HG03025 (cell line): Measurements from ENCODE around the gene IFT27.

Experiments used
- ATAC-seq: cut with Tn5 transposase; IDR thresholded peaks from one replicate; pipeline ENCODE4 v1.9.1; 2021; ENCODE audit warnings: mild to moderate bottlenecking, moderate library complexity; ENCODE audit not compliant: unreplicated experiment, low FRiP score

The IFT27 gene

DNA sequence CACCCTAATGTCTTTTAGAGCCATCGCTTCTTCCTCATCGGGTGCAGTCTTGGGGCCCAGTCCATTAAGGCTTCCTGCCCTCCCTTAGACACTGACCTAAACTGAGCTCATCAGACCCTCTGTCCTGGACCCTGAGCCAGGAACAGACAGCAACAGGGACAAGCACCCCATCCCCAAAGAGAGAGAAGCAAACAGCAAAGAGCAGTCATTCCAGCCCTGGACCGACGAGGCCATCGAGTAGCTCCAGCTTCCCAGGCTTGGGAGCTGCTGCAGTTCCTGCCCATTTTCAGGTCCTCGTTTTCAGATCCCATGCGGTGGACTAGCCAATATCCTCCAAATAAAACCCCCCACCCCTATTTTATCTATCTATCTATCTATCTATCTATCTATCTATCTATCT, 46.6 kb downstream of the IFT27 start:
- ATAC-seq = no peak

DNA sequence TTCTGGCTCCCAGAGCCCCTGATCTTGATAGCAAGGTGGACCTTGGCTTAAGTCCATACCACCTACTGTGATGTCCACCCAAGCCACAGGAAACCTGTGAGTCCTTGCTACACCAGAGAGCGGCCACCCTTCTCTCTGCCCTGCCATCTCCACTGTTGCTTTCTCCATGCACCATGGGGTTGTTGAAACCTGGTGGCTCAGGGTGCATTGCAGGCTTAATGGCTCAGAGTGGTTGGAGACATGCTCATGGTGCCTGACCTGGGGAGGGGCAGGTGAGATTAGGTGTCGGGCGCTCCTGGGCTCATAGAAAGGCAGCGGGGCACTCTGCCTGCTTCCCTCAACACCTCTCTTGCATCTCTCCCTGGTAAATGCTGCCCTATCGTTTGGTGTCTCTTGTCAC, 47.4 kb downstream of the IFT27 start:
- ATAC-seq = no peak

DNA sequence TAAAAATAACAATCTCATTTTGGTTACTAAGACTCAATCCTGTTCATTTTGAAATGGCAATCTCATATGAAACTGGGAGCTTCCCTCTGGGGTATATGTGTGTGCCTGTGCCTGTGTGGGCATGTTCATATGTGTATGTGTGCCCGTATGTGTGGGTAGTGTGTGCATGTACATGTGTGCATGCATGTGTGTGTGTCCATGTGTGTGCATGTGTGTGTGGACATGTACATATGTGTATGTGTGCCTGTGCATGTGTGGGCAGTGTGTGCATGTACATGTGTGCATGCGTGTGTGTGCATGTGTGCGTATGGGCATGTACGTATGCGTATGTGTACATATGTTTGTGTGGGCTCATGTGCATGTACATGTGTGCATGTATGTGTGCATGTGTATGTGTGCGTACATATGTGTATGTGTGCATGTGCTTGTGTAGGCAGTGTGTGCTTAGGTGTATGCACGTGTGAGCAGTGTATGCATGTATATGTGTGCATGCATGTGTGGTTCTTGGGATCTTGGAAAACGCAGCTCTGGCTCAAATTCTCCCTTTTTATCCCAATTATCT, 47.9 kb downstream of the IFT27 start:
- ATAC-seq = no peak

DNA sequence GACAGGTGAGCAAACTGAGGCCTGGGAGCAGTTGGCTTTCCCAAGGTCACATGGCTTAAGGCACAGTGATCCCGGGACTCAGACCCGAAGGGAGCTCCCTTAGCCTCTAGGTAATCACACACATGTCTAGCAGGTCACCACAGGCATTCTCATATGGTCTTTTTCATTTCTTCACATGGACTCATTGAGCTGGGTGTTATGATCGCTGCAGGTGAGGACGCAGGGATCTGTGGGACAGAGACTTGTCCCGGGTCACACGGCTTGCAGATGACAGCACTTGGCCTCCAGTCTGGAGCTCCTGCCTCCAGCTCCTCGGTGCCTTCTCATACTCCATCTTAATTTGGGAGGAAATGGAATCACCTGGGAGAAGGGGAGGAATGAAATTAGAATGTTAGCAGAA, 48.8 kb downstream of the IFT27 start:
- no peak for ATAC-seq

DNA sequence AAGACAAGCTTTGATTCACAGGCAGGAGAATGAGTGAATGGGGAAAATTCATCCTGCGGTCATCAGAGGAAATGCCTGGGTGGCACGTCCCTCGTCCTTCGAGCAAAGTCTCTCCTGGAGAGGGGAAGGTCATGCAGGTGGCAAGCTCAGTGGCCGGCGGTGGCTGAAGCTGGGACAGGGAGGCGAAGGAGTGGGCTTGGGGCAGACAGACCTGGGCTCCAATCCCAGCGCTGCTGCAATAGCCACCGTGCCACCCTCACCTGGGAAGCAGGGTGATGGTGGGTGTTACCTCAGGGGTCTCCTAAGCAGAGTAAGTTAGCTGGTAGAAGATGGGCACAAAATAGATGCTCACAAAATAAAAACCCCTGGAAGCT, 49.9 kb downstream of the IFT27 start:
- ATAC-seq = no peak

DNA sequence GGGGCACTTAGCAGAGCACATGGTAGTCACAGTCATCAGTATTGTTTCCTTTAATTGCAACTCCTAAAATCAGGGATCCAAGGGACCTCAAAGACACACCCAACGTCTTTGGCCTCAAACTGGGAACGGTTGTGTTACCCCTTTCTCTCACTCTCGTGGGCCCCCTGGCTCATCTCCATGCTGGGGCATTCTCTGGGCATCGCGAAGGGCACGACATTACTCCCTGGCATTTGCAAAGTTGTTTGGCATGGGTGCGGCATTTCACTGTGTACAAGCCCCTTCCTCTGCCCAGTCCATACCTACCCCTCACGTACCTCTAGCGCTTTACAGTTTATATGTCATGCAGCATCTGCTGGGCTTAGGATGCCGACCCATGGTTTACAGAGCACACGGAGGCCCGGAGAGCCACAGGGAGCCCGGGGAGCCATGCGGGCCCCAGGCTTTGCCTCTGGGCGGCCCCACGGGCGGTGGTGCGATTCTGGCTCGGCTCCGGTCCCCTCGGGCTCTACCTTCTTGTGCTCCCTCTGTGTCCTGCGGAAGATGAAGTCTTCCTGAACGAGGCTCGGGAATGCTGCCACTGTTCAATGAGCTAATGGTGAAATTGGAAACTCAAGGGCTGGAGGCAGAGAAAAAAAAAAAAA, 50.4 kb downstream of the IFT27 start:
- ATAC-seq = no peak

DNA sequence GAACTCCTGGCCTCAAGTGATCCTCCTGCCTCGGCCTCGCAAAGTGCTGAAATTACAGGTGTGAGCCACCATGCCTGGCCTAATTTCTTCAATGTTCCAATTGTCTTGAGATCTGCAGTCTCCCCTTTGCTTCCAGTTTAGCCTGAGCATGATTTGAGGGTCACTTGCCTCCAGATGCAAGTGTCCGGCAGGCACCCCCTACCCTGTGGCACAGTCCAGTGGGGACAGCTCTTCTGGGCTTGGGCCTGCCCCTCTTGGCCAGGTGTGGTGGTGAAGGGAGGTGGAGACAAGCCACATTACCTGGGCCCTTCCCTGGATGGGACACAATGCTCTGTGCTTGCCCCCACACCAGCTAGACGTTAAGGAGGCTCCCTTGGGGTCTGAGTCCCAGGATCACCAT, 51.1 kb downstream of the IFT27 start:
- no peak for ATAC-seq

DNA sequence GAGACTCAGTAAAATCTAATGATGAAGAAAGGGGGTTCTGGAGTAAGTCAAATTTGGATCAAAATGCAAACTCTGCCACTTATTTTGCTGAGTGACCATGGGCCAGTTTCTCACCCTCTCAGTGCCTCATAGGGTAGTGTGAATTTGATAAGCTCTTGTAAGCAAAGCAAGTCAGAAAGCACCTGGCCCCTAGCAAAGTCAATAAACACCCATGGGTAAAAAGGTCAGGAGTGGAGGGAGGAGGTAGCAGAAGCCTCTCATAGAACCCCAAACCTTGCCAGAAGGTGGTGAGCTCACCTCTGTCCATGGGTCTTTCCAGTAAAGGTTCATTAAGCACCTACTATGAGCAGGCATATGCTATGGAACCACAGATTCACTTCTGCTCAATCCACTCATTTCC, 53.9 kb downstream of the IFT27 start:
- ATAC-seq = no peak

DNA sequence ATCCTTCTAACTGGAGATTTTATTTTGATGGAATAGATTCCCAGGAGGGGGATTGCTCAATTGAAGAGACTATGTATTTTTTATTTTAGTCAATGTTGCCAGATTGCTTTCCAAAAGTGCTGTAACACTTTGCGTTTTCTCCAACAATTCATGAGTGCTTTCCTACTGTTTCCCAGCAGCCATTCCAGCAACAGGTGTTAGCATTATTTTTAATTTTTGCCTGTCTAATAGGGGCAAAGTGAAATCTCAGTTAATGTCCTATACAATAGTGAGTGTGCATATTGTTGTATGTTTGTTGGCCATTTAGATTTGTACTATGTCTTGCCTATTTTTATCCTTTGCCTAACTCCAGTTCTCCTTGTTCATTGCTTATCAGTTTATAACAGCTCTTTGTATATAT, 60.3 kb downstream of the IFT27 start:
- ATAC-seq = no peak

DNA sequence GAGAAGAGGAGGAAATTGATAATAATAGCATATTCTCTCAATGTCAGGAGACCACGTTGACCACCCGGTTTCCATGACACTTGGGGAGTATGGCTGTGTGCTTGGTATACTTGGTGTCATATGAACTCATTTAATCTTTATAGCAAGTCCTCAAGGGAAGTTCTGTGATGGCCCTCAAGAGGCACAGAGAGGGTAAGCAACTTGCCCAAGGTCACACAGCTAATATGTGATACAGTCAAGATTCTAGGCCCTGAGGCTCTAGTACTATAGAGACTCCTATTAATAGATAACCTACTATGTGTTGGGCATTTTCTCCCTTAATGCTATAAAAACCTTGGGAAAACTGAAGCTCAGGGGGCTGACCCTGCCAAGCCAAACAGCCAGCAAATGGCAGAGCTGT, 61.8 kb downstream of the IFT27 start:
- ATAC-seq = no peak

DNA sequence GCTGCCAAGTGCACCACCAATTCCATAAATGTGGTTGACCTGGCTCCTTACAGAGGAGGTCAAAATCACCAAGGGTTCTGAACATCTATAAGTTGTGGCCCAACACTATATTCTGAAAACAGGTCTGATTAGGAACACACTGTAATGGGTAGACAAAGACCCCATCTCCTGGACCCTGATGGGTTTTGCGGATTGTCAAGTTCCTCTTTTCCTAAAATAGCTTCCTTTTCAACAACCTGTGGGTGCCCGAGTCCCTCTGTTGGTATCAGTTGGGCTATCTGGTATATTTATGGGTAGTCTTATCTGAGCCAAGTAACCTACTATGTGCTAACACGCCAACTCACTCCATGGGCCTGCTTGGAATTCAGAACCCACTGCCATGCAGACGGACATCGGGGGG, 62.5 kb downstream of the IFT27 start:
- no peak for ATAC-seq
